HUES64 (cell line): ENCODE results near the gene UGT1A5.

Experiments used
- H3K27ac ChIP-seq: 2 replicates; pipeline ENCODE4 v1.7.0; 2013; ENCODE audit warnings: low read depth, low read length, inconsistent platforms
- H3K27me3 ChIP-seq: 2 replicates; pipeline ENCODE4 v1.6.1; 2013; ENCODE audit warnings: mild to moderate bottlenecking, low read length; ENCODE audit not compliant: insufficient read depth
- H3K36me3 ChIP-seq: 2 replicates; pipeline ENCODE4 v1.6.1; 2013; ENCODE audit warnings: mild to moderate bottlenecking, low read length; ENCODE audit not compliant: insufficient read depth
- H3K4me1 ChIP-seq: 2 replicates; pipeline ENCODE4 v1.6.1; 2013; ENCODE audit warnings: mild to moderate bottlenecking, low read length, moderate library complexity; ENCODE audit not compliant: insufficient read depth
- H3K4me3 ChIP-seq: 2 replicates; pipeline ENCODE4 v1.5.1; 2013; ENCODE audit warnings: mild to moderate bottlenecking, low read length, moderate library complexity
- H3K9ac ChIP-seq: 2 replicates; pipeline ENCODE4 v1.6.1; 2013; ENCODE audit warnings: mild to moderate bottlenecking, low read depth, low read length
- H3K9me3 ChIP-seq: 2 replicates; pipeline ENCODE4 v1.6.1; 2013; ENCODE audit warnings: low read depth, low read length; ENCODE audit not compliant: insufficient read depth
- WGBS: fragments of 150-250, 120-280 bp; methylation state at CpG from one replicate; pipeline ENCODE4 v1.1.7; 2013; ENCODE audit warnings: missing lambda C conversion rate; 5-methylcytosine and 5-hydroxymethylcytosine counted together

Gene UGT1A5

DNA sequence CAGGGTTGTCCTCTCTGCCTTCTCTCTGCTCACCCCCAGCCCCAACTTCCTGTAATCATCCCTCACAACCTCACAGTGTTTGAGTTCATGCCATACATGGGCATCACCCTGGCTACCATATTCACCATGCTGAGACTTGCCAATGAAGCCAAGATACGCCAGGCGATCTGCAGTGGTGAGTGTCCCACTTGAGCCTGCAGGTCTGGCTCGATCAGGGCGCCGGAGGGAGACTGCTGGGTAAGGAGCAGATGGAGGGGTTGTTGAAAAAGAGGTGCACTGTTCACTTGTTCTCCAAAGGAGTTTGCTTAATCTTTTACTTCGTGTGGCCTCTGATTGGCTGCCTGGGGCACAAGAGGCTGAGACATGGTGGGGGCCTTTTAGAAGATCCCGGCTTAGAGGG lies 80.0 kb downstream of the UGT1A5 start:
- H3K9ac ChIP-seq = no peak overlapping the region
- no peaks in the 10 kb centered on the region for H3K9me3 ChIP-seq
- no peaks in the 10 kb centered on the region for H3K4me1 ChIP-seq
- WGBS = 93% methylated on average over 7 of the region's 7 CpGs
- H3K27me3 ChIP-seq = no peaks in the 10 kb centered on the region
- no peaks in the 10 kb centered on the region for H3K36me3 ChIP-seq
- no peak overlapping the region for H3K4me3 ChIP-seq
- H3K27ac ChIP-seq = no peak overlapping the region

DNA sequence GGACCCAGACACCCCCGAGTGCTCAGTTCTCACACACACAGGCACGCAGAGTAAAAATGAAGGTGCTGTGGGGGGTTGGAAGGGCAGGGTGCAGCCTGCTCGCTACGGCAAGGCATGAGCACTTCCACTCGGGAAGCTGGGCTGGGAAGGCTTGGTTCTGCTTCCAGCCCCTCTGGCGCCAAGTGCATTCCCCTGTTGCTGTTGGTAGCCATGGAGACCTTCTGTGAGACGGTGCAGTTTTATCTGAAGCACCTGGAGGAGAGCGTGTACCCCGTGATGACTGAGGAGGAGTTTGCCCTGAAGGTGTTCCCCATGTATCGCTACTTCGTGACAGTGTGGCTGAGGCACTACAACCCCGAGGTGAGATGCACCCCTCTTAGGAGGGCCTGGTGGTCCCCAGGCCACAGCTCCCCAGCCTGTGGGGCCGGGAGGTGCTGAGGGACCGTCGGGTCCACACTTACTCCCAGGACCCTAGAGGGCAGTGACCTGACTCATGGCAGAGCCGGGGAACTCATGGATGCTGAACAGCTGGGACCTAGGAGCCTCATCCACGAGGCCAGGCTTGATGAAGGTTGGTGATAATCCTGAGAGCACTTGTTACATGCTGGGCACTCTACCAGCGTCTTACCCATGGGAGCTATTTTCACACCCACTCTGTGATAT lies 80.9 kb downstream of the UGT1A5 start:
- 95% methylated on average over 18 of the region's 18 CpGs for WGBS
- H3K27ac ChIP-seq = no peak overlapping the region
- H3K9ac ChIP-seq = no peak overlapping the region
- H3K4me1 ChIP-seq = no peaks in the 10 kb centered on the region
- no peaks in the 10 kb centered on the region for H3K9me3 ChIP-seq
- no peaks in the 10 kb centered on the region for H3K36me3 ChIP-seq
- H3K4me3 ChIP-seq = no peak overlapping the region
- no peaks in the 10 kb centered on the region for H3K27me3 ChIP-seq

DNA sequence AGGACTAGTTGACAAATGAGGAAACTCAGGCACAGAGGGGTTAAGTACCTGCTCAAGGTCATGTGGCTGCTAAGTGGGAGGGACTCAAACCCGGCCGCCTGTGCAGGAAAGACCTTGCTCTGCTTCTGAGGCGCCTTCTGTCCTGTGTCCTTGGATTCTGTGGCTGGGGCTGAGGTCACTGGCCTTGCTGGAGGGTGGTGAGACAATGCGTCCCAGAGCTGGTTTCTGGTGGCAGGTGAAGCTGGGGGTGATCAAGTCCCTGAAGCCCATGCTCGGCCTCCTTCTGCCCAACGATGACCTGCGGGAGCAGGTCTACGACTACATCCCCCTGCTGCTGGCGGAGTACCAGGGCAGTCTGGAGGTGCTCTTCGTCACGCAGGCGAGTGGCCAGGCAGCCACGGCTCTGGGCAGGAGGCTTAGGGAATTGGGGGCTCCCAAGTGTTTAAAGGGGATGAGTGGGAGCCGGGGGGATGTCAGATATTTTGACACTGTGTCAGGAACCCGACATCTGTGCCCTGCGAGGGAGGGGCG lies 81.5 kb downstream of the UGT1A5 start:
- H3K36me3 ChIP-seq = no peaks in the 10 kb centered on the region

DNA sequence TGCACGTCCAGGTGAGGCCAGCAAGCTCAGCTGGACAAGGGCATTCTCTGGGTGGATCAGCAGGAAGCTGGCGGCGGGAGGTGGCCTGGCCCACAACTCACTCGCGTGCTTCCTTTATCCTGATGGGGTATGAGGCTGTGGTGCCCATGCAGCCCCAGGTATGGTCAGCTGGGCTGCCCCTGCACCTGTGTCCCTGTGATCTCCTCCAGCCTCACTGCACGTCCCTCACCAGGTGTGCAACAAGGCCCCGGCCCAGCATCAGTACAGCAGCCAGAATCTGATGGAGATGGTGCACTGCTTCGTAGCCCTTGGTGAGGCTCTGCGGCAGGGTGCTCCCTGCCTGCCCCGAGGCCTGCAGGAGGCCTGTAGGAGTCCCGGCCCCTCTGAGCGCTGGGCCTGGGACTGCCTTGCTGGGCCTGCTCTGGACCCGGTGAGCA lies 83.0 kb downstream of the UGT1A5 start:
- Histone ChIP-seq H3K9ac (no peak overlapping the region), H3K9me3 (no peaks in the 10 kb centered on the region), H3K27ac (no peak overlapping the region), H3K4me3 (no peak overlapping the region), H3K27me3 (no peaks in the 10 kb centered on the region), H3K4me1 (no peaks in the 10 kb centered on the region), H3K36me3 (no peaks in the 10 kb centered on the region)
- 96% methylated on average over 13 of the region's 13 CpGs for WGBS

More for the DNA sequence above, 81.5 kb downstream of the UGT1A5 start:
- Histone ChIP-seq H3K4me1 (no peaks in the 10 kb centered on the region), H3K9me3 (no peaks in the 10 kb centered on the region), H3K27me3 (no peaks in the 10 kb centered on the region), H3K9ac (no peak overlapping the region), H3K4me3 (no peak overlapping the region), H3K27ac (no peak overlapping the region)
- WGBS = 92% methylated on average over 17 of the region's 17 CpGs

DNA sequence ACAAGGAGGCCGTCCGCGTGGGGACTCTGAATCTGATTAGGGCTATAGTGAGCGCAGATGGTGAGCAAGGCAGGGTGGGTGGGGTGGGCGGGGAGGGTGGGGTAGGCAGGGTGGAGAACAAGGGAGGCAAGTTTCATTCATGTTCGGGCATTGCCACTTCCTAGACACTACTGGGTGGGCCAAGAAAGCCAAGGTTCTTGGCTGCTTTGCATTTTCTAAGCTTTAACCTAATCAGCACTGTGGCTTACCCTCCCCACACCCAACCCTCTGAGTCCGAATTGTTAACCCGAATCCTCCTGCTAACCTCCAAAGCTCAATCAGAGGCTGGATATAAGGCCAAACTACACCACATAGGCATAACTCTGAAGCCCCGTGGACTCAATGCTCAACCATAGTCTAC lies 83.5 kb downstream of the UGT1A5 start:
- Histone ChIP-seq H3K9ac (no peak overlapping the region), H3K4me1 (no peaks in the 10 kb centered on the region), H3K4me3 (no peak overlapping the region), H3K9me3 (no peaks in the 10 kb centered on the region), H3K36me3 (no peaks in the 10 kb centered on the region), H3K27me3 (no peaks in the 10 kb centered on the region), H3K27ac (no peak overlapping the region)
- 92% methylated on average over 9 of the region's 9 CpGs for WGBS

DNA sequence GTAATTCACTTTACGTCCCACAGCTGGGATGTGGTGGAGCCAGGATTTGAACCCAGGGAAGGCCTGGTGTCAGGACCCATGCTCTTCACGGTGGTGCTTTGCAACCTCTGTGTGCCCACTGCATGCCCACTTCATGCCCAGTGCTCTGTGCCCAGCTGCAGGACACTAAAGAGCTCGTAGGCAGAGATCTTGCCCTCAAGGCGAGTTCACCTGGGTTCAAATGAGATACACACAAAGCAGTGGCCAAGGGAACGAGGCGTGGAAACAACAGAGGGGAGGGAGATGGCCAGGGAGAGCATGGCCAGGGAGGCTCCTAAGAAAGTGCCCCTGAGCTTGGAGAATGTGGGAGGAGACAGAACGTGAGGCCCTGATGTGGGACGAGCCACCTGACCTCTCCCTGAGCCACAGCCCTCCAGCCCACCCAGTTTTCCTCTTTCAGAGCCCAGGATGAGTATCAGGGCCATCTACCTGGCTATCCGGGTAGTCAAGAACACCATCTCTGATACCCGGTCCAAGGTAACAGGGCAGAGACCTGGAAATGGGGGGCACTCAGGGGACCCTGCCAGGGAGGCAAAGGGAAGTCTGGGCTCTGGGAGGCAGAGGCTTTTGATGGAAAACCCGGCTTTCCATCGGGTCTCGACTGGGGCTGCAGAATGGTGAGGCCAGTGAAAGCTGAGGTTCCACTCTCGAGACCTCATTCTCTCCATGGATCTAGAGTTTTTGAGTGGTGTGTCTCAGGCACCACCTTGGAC lies 85.8 kb downstream of the UGT1A5 start:
- no peaks in the 10 kb centered on the region for H3K4me1 ChIP-seq
- no peaks in the 10 kb centered on the region for H3K36me3 ChIP-seq
- H3K9ac ChIP-seq = no peak overlapping the region
- 90% methylated on average over 14 of the region's 14 CpGs for WGBS
- no peaks in the 10 kb centered on the region for H3K9me3 ChIP-seq
- H3K27me3 ChIP-seq = no peaks in the 10 kb centered on the region
- no peak overlapping the region for H3K4me3 ChIP-seq
- no peak overlapping the region for H3K27ac ChIP-seq

DNA sequence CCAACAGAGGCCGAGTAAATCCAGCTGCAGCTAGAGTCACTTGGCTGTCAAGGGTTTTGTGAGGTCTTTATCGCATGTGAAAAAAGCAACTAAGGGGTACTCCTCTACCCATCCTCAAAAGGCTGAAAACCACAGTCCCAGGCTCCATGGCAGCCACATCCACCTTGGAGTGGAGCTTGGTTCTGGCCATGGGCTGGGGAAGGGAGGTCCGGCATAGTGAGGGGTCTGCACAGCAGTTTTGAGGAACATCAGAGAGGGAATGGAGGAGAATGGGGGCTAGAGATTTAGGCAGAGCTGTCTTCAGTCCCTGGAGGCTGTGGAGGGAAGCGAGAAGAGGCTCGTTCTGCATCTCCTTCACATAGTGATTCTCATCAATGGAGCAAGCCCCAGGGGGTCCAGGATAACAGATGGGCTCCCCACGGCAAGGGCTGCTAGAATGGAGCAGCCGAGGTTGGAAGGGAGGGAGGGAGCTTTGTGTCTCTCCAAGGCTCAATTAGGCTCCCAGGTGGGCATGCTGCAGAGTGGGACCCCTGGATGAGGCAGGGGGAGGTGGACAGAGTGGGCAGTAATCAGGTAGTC lies 86.5 kb downstream of the UGT1A5 start:
- Histone ChIP-seq H3K4me3 (no peak overlapping the region), H3K4me1 (no peaks in the 10 kb centered on the region), H3K27ac (no peak overlapping the region), H3K36me3 (no peaks in the 10 kb centered on the region), H3K9ac (no peak overlapping the region), H3K27me3 (no peaks in the 10 kb centered on the region), H3K9me3 (no peaks in the 10 kb centered on the region)
- WGBS = 64% methylated on average over 6 of the region's 7 CpGs

DNA sequence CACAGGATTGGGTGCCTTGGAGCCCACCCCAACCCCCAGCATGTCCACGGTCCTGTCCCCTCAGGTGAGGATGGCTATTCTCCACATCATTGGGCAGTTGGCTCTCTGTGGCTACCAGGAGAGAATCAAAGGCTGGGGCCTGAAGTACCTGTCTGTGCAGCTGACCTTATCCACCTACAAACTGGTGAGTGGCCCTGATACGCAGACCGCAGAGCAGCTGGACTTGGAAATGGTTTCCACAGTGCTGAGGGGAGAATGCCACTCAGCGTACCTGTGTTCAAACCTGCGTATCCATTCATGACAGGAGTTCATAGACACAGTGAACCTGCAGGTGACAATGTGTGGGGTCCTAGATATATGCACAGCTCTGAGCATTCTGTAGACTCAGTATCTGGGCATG lies 87.0 kb downstream of the UGT1A5 start:
- H3K27me3 ChIP-seq = no peaks in the 10 kb centered on the region
- no peak overlapping the region for H3K27ac ChIP-seq
- WGBS = 75% methylated on average over 5 of the region's 5 CpGs
- no peaks in the 10 kb centered on the region for H3K4me1 ChIP-seq
- H3K4me3 ChIP-seq = no peak overlapping the region
- H3K9me3 ChIP-seq = no peaks in the 10 kb centered on the region
- H3K36me3 ChIP-seq = no peaks in the 10 kb centered on the region
- no peak overlapping the region for H3K9ac ChIP-seq

DNA sequence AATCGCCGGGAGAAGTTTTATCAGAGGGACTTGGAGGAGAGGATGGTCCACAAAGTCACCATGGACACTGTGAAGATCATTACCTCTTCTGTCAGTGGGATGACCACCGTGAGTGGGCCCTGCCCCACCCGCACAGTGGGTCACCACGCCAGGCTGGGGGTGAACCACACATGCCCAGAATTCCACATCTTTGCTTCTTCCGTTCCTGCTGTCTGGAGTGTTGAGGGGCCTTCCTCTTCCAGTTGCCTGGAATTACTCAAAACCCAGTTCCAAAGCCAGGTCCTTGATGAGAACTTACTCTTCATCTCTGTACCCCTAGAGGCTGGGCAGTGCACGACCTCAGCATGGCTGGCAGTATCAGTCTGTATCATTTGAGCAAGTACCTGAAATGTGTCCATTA lies 87.5 kb downstream of the UGT1A5 start:
- Histone ChIP-seq H3K4me1 (no peaks in the 10 kb centered on the region), H3K9ac (no peak overlapping the region), H3K36me3 (no peaks in the 10 kb centered on the region), H3K27ac (no peak overlapping the region), H3K27me3 (no peaks in the 10 kb centered on the region), H3K4me3 (no peak overlapping the region), H3K9me3 (no peaks in the 10 kb centered on the region)
- WGBS = 96% methylated on average over 7 of the region's 7 CpGs

DNA sequence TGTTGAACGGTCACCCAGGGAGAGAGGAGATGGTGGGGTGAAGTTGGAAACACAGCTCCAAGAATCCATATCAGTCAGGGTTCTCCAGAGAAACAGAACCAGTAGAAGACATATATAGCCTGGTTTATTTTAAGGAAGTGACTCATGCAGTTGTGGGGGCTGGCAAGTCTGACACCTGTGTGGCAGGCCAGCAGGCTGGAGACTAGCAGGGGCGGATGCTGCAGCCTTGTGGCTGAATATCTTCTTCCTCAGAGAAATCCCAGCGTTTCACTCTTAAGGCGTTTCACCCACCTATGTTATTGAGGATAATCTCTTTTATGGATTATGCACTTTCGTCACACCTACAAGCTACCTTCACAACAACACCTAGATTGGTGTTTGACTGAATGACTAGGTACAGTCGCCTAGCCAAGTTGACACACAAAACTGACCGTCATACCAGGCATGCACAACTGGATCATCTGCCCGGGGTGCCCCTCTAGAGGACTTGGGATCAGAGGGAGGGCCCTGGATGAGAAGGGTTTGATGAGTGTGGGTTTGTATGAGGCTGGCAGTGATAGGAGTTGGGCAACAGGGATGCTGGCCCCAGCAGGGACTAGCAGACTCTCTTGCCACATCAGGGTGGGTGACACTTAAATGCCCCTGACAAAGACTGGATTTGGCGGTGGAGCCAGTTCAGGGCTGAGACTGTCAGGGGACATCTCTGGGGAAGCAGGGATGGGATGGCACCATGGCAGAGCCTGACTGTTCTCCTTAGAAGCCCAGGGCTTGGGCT lies 88.8 kb downstream of the UGT1A5 start:
- H3K27ac ChIP-seq = no peak overlapping the region
- no peaks in the 10 kb centered on the region for H3K9me3 ChIP-seq
- no peaks in the 10 kb centered on the region for H3K36me3 ChIP-seq
- H3K4me3 ChIP-seq = no peak overlapping the region
- 90% methylated on average over 6 of the region's 9 CpGs for WGBS
- no peaks in the 10 kb centered on the region for H3K4me1 ChIP-seq
- no peaks in the 10 kb centered on the region for H3K27me3 ChIP-seq
- H3K9ac ChIP-seq = no peak overlapping the region
